Loucy (cell line): ENCODE measurements around the gene INSRR.

ENCODE experiments used
- H2AFZ ChIP-seq: fragments of 200-600 bp; sonication (generic); 2 replicates; pipeline ENCODE4 v1.6.0; 2016; ENCODE audit warnings: antibody characterized with exemption, mild to moderate bottlenecking, low read length, moderate library complexity
- H3F3A ChIP-seq: fragments of 200-600 bp; 2 replicates; pipeline ENCODE4 v1.6.0; 2016; ENCODE audit warnings: antibody characterized with exemption, low read depth, mild to moderate bottlenecking
- H3K27me3 ChIP-seq: fragments of 200-600 bp; sonication (generic); 2 replicates; pipeline ENCODE4 v1.6.1; 2014; ENCODE audit warnings: low read length, mild to moderate bottlenecking; ENCODE audit not compliant: insufficient read depth, poor library complexity, severe bottlenecking
- H3K36me3 ChIP-seq: fragments of 200-600 bp; sonication (generic); 2 replicates; pipeline ENCODE4 v1.6.1; 2016; ENCODE audit warnings: low read length; ENCODE audit not compliant: insufficient read depth
- H3K4me1 ChIP-seq: fragments of 200-600 bp; sonication (generic); 2 replicates; pipeline ENCODE4 v1.5.1; 2014; ENCODE audit warnings: low read length, mild to moderate bottlenecking; ENCODE audit not compliant: insufficient read depth, poor library complexity, severe bottlenecking
- H3K4me2 ChIP-seq: fragments of 200-600 bp; sonication (generic); 2 replicates; pipeline ENCODE4 v1.6.0; 2014; ENCODE audit warnings: antibody characterized with exemption, low read length, low read depth, mild to moderate bottlenecking; ENCODE audit not compliant: poor library complexity, severe bottlenecking
- H3K4me3 ChIP-seq: fragments of 200-600 bp; sonication (generic); 2 replicates; pipeline ENCODE4 v1.5.1; 2014; ENCODE audit warnings: low read length, mild to moderate bottlenecking, mixed read lengths; ENCODE audit not compliant: poor library complexity, severe bottlenecking
- H3K79me2 ChIP-seq: fragments of 200-600 bp; sonication (generic); 2 replicates; pipeline ENCODE4 v1.6.1; 2014; ENCODE audit warnings: low read length; ENCODE audit not compliant: insufficient read depth
- H3K9ac ChIP-seq: fragments of 200-600 bp; sonication (generic); 2 replicates; pipeline ENCODE4 v1.6.0; 2014; ENCODE audit warnings: mild to moderate bottlenecking, low read depth, low read length, moderate library complexity; ENCODE audit not compliant: poor library complexity, severe bottlenecking
- H3K9me2 ChIP-seq: fragments of 200-600 bp; sonication (generic); replicated peaks from 2 replicates; pipeline ENCODE4 v1.6.1; 2016; ENCODE audit warnings: low read depth, low read length, mixed read lengths
- H3K9me3 ChIP-seq: fragments of 200-600 bp; sonication (generic); 2 replicates; pipeline ENCODE4 v1.6.1; 2014; ENCODE audit warnings: mild to moderate bottlenecking, antibody characterized with exemption, low read length, low read depth; ENCODE audit not compliant: insufficient read depth
- H4K20me1 ChIP-seq: fragments of 200-600 bp; sonication (generic); 2 replicates; pipeline ENCODE4 v1.6.0; 2014; ENCODE audit warnings: antibody characterized with exemption, low read length, mild to moderate bottlenecking; ENCODE audit not compliant: insufficient read depth, poor library complexity, severe bottlenecking
- EZH2phosphoT487 ChIP-seq: fragments of 200-600 bp; IDR thresholded peaks from 2 replicates; pipeline ENCODE4 v1.6.1; 2018; ENCODE audit warnings: antibody characterized with exemption, mild to moderate bottlenecking, moderate library complexity, borderline replicate concordance
- TF ChIP-seq, protein P1 (sequence below): fragments of 200-600 bp; sonication (generic); conservative IDR thresholded peaks from 2 replicates; pipeline ENCODE4 v1.5.1; 2014; ENCODE audit warnings: mild to moderate bottlenecking, antibody characterized with exemption, low read length

INSRR gene

DNA sequence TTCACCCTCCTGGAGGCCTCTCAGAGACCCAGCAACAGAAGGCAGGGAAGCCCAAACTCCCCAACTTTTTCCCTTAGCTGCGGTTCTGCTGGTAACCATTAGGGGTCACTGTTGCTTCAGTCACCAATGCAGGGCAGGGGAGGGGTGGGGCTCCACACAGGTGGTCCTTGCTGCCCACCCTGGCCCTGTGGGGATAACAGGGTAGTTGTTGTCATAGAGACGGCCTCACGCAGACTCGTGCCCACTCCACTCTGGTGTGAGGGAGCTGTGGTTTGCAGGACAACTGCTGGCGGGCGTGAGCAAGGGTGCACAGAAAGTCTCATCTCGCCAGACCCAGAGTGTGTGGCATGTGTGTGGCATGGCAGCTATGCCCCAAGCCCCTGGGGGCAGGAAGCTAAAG, 19.9 kb downstream of the INSRR start:
- no peaks in the 10 kb centered on the region for H3K27me3 ChIP-seq
- no peak overlapping the region for H3K4me3 ChIP-seq
- no peaks in the 10 kb centered on the region for H3K9me3 ChIP-seq
- H4K20me1 ChIP-seq, result no peaks in the 10 kb centered on the region
- H3K36me3 ChIP-seq, result no peaks in the 10 kb centered on the region
- H3F3A ChIP-seq, result no peaks in the 10 kb centered on the region
- no peaks in the 10 kb centered on the region for H3K79me2 ChIP-seq
- no peak for TF ChIP-seq EZH2phosphoT487
- TF ChIP-seq, protein P1, sequence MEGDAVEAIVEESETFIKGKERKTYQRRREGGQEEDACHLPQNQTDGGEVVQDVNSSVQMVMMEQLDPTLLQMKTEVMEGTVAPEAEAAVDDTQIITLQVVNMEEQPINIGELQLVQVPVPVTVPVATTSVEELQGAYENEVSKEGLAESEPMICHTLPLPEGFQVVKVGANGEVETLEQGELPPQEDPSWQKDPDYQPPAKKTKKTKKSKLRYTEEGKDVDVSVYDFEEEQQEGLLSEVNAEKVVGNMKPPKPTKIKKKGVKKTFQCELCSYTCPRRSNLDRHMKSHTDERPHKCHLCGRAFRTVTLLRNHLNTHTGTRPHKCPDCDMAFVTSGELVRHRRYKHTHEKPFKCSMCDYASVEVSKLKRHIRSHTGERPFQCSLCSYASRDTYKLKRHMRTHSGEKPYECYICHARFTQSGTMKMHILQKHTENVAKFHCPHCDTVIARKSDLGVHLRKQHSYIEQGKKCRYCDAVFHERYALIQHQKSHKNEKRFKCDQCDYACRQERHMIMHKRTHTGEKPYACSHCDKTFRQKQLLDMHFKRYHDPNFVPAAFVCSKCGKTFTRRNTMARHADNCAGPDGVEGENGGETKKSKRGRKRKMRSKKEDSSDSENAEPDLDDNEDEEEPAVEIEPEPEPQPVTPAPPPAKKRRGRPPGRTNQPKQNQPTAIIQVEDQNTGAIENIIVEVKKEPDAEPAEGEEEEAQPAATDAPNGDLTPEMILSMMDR, result peak; percentile 98
- H3K9me2 ChIP-seq, result no peaks in the 10 kb centered on the region
- no peaks in the 10 kb centered on the region for H3K4me1 ChIP-seq
- H3K9ac ChIP-seq, result no peak overlapping the region
- H2AFZ ChIP-seq, result no peak overlapping the region
- no peak overlapping the region for H3K4me2 ChIP-seq

DNA sequence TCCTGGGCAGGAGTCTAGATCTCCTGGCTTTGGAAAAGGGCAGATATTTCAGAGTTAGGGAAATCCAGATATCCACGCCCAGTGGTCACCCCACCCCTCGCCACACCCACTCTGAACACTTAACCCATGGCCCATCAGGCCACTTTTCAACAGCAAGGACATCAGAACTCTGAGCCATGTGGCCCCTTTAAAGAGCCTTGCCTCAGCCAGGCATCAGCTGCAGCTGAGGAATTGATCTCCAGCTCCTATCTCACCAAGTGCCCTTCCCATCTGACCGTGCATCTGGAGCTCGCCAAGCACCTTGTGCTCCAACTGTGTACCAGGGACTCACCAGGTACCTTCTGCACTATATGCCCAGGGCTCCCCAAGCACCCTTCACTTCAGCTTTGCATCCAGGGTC, 22.0 kb downstream of the INSRR start:
- Histone ChIP-seq H3K4me3 (no peak overlapping the region), H3K4me1 (no peaks in the 10 kb centered on the region), H3K9me3 (no peaks in the 10 kb centered on the region), H3K79me2 (no peaks in the 10 kb centered on the region), H3K4me2 (no peak overlapping the region), H3K27me3 (no peaks in the 10 kb centered on the region), H3K36me3 (no peaks in the 10 kb centered on the region), H3K9ac (no peak overlapping the region), H3F3A (no peaks in the 10 kb centered on the region), H2AFZ (no peak overlapping the region), H4K20me1 (no peaks in the 10 kb centered on the region), H3K9me2 (no peaks in the 10 kb centered on the region)
- TF ChIP-seq EZH2phosphoT487, result no peak
- TF ChIP-seq, protein P1, result no peak

DNA sequence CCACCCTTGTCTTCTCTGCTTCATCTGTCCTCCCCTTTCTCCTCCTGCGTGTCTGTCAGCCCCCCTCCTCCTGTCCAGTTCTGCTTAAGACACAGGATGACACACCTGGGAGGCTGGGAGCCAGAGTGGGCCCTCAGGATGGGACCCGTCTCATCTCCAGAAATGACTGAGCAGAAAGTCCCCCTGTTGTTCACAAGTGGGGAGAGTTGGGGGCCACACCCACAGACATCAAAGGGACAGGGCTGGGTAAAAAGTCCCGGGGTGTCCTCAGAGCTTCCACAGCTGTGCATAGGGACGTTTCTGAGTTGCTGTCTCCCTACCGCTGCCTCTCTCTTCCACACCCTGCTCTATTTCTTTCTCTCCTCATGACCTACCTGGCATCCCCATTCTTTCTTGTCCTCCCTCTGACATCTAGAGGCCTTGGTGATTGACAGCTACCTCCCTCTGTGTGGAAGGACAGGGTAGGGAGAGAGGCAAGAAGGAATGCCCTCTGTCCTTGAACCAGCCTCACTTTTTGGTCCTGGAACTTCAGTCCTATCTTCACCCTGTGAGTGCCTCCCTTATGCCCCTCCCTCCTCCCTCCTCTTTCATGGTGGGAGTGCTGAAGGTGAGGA, 22.8 kb downstream of the INSRR start:
- H4K20me1 ChIP-seq, result no peaks in the 10 kb centered on the region
- TF ChIP-seq EZH2phosphoT487, result no peak
- TF ChIP-seq, protein P1, result no peak
- no peak overlapping the region for H3K9ac ChIP-seq
- H3K36me3 ChIP-seq, result no peaks in the 10 kb centered on the region
- H3K4me2 ChIP-seq, result no peak overlapping the region
- H3K4me3 ChIP-seq, result no peak overlapping the region
- no peaks in the 10 kb centered on the region for H3K9me2 ChIP-seq
- H3K27me3 ChIP-seq, result no peaks in the 10 kb centered on the region
- H3K9me3 ChIP-seq, result no peaks in the 10 kb centered on the region
- no peaks in the 10 kb centered on the region for H3K4me1 ChIP-seq
- no peaks in the 10 kb centered on the region for H3F3A ChIP-seq
- H2AFZ ChIP-seq, result no peak overlapping the region
- H3K79me2 ChIP-seq, result no peaks in the 10 kb centered on the region
